GM12873 (cell line): Measurements from ENCODE around the gene LDLRAD4.

Experiments
- CTCF ChIP-seq: IDR thresholded peaks from 2 replicates; pipeline ENCODE4 v1.5.1; 2012; ENCODE audit warnings: low read depth, mild to moderate bottlenecking, moderate library complexity, low read length, control low read depth; ENCODE audit not compliant: insufficient read depth; ENCODE audit errors: missing control alignments

Gene LDLRAD4

GRCh38 chr18:13284330-13285027, 65.9 kb downstream of the LDLRAD4 start:
- no peak for TF ChIP-seq CTCF

GRCh38 chr18:13285874-13286273, 67.3 kb downstream of the LDLRAD4 start:
- TF ChIP-seq CTCF, result no peak

GRCh38 chr18:13286456-13287125, 68.0 kb downstream of the LDLRAD4 start:
- TF ChIP-seq CTCF, result no peak

GRCh38 chr18:13287372-13287771, 68.8 kb downstream of the LDLRAD4 start:
- no peak for TF ChIP-seq CTCF

- no peak for TF ChIP-seq CTCF
Measured at GRCh38 chr18:13288509-13289133, 70.1 kb downstream of the LDLRAD4 start.

GRCh38 chr18:13289481-13290205, 71.1 kb downstream of the LDLRAD4 start:
- TF ChIP-seq CTCF, result no peak

GRCh38 chr18:13290856-13291271, 72.3 kb downstream of the LDLRAD4 start:
- TF ChIP-seq CTCF, result no peak
